Smooth muscle cell (in vitro differentiated cells): ENCODE data around the gene GFM2. TPM values are rescaled to one million over a fixed set of nuclear protein-coding genes. Genes with fewer than 3 reads are reported as not detected.
A peak's percentile ranks its signal among the peaks of the same experiment; 100 is the strongest.

Source experiments
- DNase-seq: peaks from one replicate; lab custom pipeline; 2025; ENCODE audit not compliant: unreplicated experiment; lab: John Stamatoyannopoulos, UW
- H2AFZ ChIP-seq: fragments of 200-600 bp; sonication (generic); 2 replicates; pipeline ENCODE4 v1.6.0; 2016; ENCODE audit warnings: antibody characterized with exemption, low read depth, mild to moderate bottlenecking
- H3F3A ChIP-seq: fragments of 200-600 bp; sonication (generic); 2 replicates; pipeline ENCODE4 v1.6.0; 2017; ENCODE audit warnings: antibody characterized with exemption, low read depth
- H3K27ac ChIP-seq: fragments of 200-600 bp; sonication (generic); 2 replicates; pipeline ENCODE4 v1.5.1; 2016; ENCODE audit warnings: low read depth, mild to moderate bottlenecking
- H3K27me3 ChIP-seq: fragments of 200-600 bp; sonication (generic); 2 replicates; pipeline ENCODE4 v1.6.1; 2016; ENCODE audit warnings: low read depth, mild to moderate bottlenecking
- H3K36me3 ChIP-seq: fragments of 200-600 bp; sonication (generic); 2 replicates; pipeline ENCODE4 v1.5.1; 2016; ENCODE audit warnings: low read depth
- H3K4me1 ChIP-seq: fragments of 200-600 bp; sonication (generic); 2 replicates; pipeline ENCODE4 v1.5.1; 2016; ENCODE audit warnings: low read depth
- H3K4me2 ChIP-seq: fragments of 200-600 bp; sonication (generic); 2 replicates; pipeline ENCODE4 v1.6.0; 2016; ENCODE audit warnings: mild to moderate bottlenecking
- H3K4me3 ChIP-seq: fragments of 200-600 bp; sonication (generic); 2 replicates; pipeline ENCODE4 v1.5.1; 2016; ENCODE audit warnings: mild to moderate bottlenecking
- H3K79me2 ChIP-seq: fragments of 200-600 bp; sonication (generic); 2 replicates; pipeline ENCODE4 v1.6.0; 2016; ENCODE audit warnings: low read depth, mild to moderate bottlenecking
- H3K9ac ChIP-seq: fragments of 200-600 bp; sonication (generic); 2 replicates; pipeline ENCODE4 v1.6.0; 2016; ENCODE audit warnings: low read depth
- H3K9me3 ChIP-seq: fragments of 200-600 bp; sonication (generic); replicated peaks from 2 replicates; pipeline ENCODE4 v1.5.1; 2016; ENCODE audit warnings: low read depth
- H4K20me1 ChIP-seq: fragments of 200-600 bp; sonication (generic); 2 replicates; pipeline ENCODE4 v1.6.0; 2016; ENCODE audit warnings: low read depth
- WGBS: methylation state at CpG from one replicate; pipeline ENCODE4 v1.1.7; 2016; ENCODE audit warnings: low lambda C conversion rate; 5-methylcytosine and 5-hydroxymethylcytosine counted together
- polyA plus RNA-seq: library from polyadenylated mRNA; unstranded; fragments of >200 nt; fragmentation: Nextera tagmentation; extraction: Ambion mirVana; gene quantifications from 2 replicates; pipeline ENCODE4 v1.2.1, GENCODE V29; 2016
- small RNA-seq: library from RNA; depleted of rRNA; stranded (forward); fragments of <200 nt; gene quantifications from one replicate; pipeline ENCODE3, GENCODE V24; 2014
- total RNA-seq: library from RNA; depleted of rRNA; stranded (reverse); fragments of >200 nt; gene quantifications from 2 replicates; pipeline ENCODE4 v1.2.3, GENCODE V29; 2014
- TF ChIP-seq, protein P1 (sequence below): fragments of 200-600 bp; sonication (generic); IDR thresholded peaks from 2 replicates; pipeline ENCODE4 v1.5.1; 2017; ENCODE audit warnings: borderline replicate concordance, mild to moderate bottlenecking, antibody characterized with exemption; ENCODE audit not compliant: insufficient read depth, poor library complexity, severe bottlenecking

Gene GFM2
- total and polyA plus RNA-seq, 2 experiments from 2014 or later: 22.9 to 46.7 TPM

DNA sequence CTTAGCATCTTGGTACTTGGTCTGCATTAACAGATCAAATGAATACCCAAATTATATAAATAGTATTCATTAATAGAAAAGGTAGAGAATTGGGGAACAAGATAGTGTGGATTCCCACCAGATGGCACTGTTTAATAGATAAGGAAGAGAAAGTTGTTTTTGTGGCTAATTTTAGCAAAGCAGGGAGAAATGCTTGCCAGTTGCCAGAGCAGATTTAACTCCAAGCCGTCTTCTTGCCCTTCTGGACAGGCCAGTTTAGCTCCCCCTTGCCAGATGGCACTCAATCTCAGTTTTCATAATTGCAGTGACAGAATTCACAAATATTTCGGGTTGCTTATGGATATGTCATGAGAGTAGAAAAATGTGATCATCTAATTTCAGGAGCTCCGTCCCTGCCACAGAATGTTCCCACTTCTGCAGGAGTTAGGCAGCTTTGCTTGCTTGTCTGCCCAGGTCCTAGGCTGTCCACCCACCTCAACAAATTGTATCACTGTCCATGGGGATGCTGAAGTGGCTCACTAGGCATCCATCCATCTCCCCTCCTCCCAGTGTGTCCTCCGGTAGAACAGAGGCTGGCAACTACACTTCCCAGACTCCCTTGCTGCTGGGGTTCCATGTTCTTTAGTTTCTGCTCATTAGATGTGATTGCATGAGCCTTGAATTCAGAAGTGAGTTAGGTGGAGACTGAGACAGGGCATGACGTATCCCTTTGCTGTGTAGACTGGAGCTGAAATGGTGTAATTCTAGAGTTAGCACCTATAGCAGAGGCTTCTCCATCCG is 93.7 kb downstream of the GFM2 start:
- Histone ChIP-seq H3K4me3 (no peak overlapping the region), H4K20me1 (no peaks in the 10 kb centered on the region), H3K9me3 (no peaks in the 10 kb centered on the region), H3K9ac (no peak overlapping the region), H2AFZ (no peak overlapping the region), H3K36me3 (no peaks in the 10 kb centered on the region), H3K4me2 (no peak overlapping the region), H3K27me3 (no peaks in the 10 kb centered on the region), H3K79me2 (no peaks in the 10 kb centered on the region), H3K27ac (no peak overlapping the region), H3K4me1 (no peaks in the 10 kb centered on the region), H3F3A (no peaks in the 10 kb centered on the region)
- WGBS: 67% methylated on average over 6 of the region's 6 CpGs
- no peak for DNase-seq
- TF ChIP-seq, protein P1, sequence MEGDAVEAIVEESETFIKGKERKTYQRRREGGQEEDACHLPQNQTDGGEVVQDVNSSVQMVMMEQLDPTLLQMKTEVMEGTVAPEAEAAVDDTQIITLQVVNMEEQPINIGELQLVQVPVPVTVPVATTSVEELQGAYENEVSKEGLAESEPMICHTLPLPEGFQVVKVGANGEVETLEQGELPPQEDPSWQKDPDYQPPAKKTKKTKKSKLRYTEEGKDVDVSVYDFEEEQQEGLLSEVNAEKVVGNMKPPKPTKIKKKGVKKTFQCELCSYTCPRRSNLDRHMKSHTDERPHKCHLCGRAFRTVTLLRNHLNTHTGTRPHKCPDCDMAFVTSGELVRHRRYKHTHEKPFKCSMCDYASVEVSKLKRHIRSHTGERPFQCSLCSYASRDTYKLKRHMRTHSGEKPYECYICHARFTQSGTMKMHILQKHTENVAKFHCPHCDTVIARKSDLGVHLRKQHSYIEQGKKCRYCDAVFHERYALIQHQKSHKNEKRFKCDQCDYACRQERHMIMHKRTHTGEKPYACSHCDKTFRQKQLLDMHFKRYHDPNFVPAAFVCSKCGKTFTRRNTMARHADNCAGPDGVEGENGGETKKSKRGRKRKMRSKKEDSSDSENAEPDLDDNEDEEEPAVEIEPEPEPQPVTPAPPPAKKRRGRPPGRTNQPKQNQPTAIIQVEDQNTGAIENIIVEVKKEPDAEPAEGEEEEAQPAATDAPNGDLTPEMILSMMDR: peak; percentile 45

DNA sequence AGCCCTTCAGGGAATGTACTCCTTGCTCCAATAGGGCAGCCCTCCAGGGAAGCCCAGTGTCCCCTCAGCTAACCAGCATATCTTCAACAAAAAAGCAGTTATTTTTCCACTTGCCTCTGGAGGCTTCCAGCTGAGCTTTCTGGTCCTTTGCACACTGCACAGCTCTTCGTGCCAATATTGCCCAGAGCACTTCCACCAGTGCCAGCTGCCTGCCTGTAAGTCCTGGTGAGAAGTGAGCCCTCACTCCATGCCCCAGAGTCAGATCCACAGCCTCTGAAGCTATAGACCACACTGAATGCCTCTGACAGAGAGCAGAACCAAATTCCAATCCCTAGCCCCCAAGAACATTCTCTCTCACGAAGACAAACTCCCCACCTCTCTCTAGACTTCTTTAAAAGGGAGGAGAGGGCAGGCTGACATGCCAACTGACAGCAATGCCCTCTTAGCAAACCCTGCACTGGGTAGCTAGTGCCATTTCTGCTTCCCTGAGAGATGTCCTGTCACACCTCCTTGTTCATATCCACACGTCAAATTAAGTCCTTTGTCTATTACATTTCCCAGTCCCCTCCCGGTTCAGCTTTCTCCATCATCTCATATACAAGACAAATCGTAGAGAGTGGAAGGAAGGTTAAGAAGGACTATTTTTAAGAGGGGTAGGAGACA is 94.6 kb downstream of the GFM2 start:
- Histone ChIP-seq H3F3A (no peaks in the 10 kb centered on the region), H3K27me3 (no peaks in the 10 kb centered on the region), H3K27ac (no peak overlapping the region), H3K79me2 (no peaks in the 10 kb centered on the region), H2AFZ (no peak overlapping the region), H3K4me1 (no peaks in the 10 kb centered on the region), H3K4me2 (no peak overlapping the region), H3K9ac (no peak overlapping the region), H3K36me3 (no peaks in the 10 kb centered on the region), H3K9me3 (no peaks in the 10 kb centered on the region), H4K20me1 (no peaks in the 10 kb centered on the region), H3K4me3 (no peak overlapping the region)
- DNase-seq: no peak
- TF ChIP-seq, protein P1: no peak
- WGBS: 73% methylated on average over 5 of the region's 5 CpGs

Small RNA genes lying within 50 kb of the gene (small RNA-seq; reads per million reads assigned to genes)
- not detected for gene RNU6-658P

Other genes starting within 250 kb of the GFM2 start
- 110 and 117 TPM in 2 replicates for gene ENC1, start 126.4 kb downstream of the GFM2 start, total RNA-seq
- 17.4 and 73.4 TPM in 2 replicates for gene ENC1, start 126.4 kb downstream of the GFM2 start, polyA plus RNA-seq
- gene HEXB, start 81.9 kb downstream of the GFM2 start, total RNA-seq: 109 and 111 TPM in 2 replicates
- gene HEXB, start 81.9 kb downstream of the GFM2 start, polyA plus RNA-seq: 102 and 108 TPM in 2 replicates
- gene NSA2, start 132 bp upstream of the GFM2 start, total RNA-seq: 65.2 and 111 TPM in 2 replicates
- gene NSA2, start 132 bp upstream of the GFM2 start, polyA plus RNA-seq: 43.6 and 57.1 TPM in 2 replicates
- gene FAM169A, start 99.3 kb upstream of the GFM2 start, total RNA-seq: 4.0 and 7.5 TPM in 2 replicates
- gene FAM169A, start 99.3 kb upstream of the GFM2 start, polyA plus RNA-seq: 0.70 and 1.0 TPM in 2 replicates